HG02970 (cell line): ENCODE measurements around the gene INO80C.
"Not testable (repeated sequence)": the region's sequence is repeated elsewhere in the genome, so short reads cannot be mapped to it uniquely, and the experiment has no call there.

Experiments used
- ATAC-seq: cut with Tn5 transposase; IDR thresholded peaks from one replicate; pipeline ENCODE4 v1.9.1; 2021; ENCODE audit warnings: mild to moderate bottlenecking, moderate library complexity, moderate number of reproducible peaks; ENCODE audit not compliant: unreplicated experiment, low FRiP score

Gene INO80C

DNA sequence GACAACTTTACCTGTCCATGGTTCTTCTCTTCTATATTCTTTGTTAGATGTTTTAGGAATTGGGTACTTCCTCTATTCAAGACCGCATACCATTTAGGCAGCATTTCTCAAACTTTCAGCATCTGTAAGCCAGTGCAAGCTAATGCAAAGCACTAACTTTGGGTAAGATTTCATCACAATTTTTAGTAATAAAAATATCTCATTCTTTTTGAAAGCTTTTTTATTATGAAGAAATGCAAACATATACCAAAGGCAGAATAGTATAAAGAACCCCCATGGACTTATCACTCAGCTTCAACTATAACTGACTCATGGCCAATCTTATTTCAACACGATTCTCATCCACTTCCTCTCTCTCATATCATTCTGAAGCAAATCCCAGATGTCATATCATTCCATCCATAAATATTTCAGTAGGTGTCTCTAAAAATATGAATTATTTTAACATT, 32.9 kb downstream of the INO80C start:
- no peak for ATAC-seq

DNA sequence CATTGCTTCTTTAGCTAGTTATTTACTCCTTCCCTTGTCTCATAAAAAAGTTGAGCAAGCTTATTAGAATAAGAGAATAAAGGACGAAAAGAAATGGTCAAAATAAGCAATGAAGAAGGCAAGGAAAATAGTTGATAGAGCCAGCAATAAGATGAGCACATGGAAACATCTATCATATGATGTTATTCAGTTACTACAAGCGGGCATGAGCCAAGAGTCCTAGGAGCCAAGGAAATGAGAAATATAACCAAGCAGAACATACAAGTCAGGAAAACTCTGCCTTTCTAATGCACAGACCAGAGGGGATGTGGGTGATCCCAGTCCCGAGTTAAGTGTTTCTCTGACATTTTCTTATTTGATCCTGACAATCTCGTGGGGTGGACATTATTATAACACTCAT, 33.9 kb downstream of the INO80C start:
- ATAC-seq, result no peak

DNA sequence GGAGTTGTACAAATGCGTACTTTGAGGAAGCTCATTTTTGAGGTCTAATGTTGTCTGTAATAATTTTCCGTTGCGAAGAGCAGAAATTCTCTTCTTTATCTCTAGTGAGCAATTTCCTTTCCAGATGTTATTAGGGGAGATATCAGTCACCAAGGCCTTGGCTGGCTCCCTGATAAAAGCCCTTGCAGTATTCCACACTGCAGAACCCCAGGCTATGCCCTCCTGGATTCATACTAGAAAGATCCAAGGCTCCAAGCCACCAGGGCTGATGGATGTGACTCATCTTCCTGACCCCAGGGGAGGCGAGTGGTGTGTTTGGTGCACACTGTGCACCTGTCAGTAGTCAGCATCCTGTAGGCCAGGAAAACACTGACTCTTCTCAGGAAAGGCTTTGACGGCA, 34.7 kb downstream of the INO80C start:
- ATAC-seq, result no peak

DNA sequence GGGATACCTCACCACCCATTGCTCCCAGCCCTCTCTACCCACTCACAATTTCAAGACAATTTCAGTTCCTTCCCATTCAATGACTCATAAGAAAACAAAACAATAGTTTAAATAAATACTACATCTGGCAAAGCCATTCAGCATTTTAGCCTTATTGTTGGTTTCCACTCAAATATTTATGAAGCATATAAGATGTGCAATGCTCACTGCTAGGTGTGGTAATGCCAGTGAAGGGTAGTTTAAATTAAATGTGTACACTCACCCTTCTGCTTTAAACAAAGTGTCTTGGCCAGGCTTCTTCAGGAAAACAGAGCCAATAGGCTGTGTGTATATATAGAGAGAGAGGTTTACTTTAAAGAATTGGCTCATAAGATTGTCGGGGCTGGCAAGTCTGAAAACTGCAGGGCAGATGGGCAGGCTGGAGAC, 37.0 kb downstream of the INO80C start:
- no peak for ATAC-seq

DNA sequence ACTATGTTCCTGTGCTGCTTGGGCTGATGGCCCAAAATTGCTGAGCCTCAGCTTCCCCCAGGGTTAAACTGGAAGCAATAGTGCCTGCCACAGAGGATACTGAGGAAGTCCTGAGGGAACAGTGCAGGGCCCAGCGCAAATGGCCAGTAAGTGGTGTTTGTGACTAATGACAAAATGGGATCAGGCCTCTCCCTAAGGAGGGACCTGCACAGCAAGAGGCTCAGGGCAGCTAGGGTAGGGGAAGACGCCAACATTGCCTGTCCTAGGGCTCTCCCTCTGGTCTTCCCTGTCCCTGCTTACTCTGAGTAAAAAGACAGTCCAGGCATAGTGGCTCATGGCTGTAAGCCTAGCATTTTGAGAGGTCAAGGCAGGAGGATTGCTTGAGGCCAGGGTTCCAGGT, 37.8 kb downstream of the INO80C start:
- ATAC-seq, result no peak

DNA sequence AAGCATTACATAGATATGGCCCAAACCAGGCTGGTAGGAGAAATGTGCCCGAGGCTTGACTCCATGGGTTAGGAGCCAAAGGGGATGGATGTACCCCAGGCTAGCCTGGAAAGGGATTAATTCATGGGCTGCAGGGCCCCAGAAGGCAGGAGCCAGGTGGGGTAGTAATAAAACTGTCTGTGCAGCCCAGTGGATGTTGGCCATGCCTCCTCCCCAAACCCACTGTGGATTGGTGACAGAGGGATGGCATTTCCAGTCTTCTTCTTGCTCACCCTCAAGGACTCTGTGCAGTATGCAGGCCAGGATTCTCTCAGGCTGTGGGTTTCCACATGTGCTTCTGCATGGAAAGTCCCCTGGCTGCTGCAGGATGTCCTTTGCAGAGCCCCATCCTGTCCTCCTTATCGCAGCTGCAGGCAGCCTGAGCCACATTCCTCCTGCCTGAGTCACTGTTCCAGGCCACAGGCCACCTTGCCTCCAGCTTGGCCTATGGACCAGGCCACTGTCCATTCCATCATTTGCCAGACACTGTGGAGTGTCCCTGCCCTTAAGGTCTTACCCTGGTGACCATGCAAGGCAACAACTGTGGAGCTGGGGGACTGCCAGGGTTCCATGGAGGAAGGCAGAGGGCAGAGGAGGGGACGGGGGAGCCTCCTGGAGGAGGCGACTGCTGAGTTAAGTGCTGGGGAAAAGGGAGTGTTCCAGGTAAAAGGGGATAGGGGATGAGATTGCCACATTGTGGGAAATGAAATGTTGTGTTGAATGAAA, 38.9 kb downstream of the INO80C start:
- no peak for ATAC-seq

DNA sequence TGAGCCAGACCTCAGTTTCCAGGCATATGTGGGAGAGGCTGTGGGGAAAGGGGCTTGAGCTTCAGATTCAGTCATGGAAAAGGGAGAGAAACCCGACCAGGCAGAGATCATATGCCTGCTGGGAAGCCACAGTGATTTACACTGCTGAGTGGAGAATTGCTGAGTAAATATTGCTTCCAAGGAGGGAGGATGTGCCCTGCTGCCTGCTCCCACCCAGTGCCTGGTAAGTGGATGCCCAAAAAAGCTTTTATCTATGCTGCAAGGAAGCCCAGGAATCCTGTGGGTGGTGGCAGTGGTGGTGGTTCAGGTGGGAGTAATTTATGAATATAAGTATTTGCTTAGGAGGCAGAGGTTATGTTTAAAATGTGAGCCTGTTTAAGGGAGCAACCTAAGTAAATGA, 39.5 kb downstream of the INO80C start:
- ATAC-seq, result no peak

DNA sequence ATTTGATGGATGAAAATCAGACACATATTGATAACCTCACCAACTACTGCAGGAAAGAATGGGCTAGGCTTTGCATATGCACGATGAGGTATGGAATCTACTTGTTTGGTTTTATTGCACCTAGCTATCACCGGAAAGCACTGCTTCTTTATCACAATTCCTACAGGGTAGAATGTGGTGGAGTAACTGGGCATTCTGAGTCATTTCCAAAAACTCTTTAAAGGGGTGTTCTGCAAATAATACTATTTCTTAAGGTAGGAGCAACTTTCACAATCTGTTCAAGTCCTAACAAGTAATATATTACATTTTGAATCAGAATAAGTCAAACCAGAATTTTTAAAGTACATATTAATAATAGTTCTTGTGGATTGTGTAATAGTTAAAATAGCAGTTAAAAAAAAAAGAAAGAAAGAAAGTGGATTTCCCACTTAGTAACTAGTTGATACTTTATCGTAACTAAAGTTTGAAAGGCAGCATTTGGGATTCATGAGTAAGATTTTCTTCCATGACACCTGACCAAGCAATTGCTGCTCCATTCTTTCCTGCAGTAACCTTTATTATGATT, 40.5 kb downstream of the INO80C start:
- ATAC-seq, result no peak

DNA sequence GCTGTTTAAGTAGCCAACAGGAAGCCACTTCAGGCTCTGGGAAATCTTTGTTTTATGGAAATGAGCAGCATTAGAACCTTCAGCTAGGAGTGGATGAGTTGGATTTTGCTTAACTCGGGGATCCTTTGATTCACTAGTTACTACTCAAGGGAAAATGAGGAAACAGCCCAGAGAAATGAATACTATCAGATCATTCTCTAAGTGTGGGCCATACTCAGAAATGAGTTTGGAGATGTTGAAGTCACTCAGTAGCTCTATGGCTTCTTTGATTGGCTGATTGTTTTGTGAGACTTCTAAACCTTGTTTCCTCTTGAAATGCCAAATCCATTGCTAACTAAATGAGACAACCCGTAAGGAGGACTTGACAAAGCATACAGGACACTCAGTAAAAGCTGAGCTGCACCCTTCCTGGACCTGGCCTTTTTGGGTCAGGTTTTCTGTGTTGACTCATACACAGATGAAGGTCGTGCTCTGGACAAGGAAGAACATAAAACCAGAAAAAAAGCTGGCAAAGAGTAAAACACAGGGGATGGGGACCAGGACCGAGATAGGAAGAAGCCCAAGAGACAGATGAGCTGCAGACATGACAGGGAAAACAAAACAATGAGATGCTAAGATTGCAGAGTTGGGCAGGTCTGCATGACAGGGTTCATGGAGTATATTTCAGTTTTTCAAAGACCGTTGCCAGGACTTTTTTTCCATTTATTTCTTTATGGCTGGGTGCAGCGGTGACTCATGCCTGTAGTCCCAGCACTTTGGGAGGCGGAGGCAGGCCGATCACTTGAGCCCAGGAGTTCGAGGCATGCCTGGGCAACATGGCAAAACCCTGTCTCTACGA, 41.6 kb downstream of the INO80C start:
- ATAC-seq, result no peak

DNA sequence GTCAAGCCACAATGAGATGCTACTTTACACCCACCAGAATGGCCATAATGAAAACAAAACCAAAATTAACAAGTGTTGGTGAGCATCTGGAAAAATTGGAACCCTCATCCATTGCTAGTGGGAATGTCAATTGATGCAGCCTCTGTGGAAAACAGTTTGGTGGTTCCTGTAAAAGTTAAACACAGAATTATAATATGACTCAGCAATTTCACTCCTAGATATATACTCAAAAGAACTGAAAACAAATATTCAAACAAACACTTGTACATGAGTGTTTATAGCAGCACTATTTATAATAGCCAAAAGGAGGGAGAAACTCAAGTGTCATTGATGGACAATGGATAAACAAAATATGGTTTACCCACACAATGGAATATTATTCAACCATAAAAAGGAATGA, 43.0 kb downstream of the INO80C start:
- ATAC-seq, result no peak

DNA sequence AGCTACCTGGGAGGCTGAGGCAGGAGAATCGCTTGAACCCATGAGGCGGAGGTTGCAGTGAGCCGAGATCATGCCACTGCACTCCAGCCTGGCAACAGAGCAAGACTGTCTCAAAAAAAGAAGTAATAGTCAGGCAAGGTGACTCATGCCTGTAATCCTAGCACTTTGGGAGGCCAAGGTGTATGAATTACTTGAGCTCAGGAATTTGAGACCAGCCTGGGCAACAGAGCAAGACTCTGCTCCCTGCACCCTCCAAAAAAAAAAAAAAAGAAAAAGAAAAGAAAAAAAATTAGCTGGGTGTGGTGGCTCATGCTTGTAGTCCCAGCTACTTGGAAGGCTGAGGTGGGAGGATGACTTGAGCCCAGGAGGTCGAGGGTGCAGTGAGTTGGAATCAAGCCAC, 44.7 kb downstream of the INO80C start:
- not testable (repeated sequence) for ATAC-seq

DNA sequence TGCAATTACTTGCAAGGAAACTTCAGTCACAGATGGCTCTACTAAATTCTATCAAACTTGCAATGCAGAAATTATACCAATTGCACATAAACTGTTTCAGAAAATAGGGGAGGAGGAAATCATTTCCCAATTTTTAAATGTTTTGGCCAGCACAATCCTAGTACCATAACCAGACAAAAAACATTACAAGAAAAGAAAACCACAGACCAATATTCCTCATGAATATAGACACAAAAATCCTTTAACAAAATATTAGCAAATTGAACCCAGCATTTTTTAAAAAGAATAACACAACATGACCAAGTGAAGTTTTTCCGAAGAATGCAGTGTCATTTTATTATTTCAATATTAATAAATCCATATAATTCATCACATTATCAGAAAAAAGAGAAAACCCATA, 45.8 kb downstream of the INO80C start:
- ATAC-seq, result no peak

DNA sequence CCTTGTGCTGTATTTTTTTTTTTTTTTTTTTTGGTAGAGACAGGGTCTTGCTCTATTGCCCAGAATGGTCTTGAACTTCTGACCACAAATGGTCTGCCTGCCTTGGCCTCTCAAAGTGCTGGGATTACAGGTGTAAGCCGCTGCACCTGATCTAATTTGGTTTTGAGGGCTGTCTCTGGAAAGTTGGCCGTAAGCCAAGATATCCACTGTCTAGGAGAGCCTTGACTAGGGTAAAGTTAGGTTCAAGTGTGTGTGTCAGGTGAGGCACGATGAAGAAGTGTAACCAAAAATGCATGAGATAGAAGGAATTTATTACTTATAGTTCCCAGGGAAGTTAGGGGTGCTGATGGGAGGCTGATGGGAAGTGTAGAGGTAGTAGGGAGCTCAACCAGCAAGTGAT, 46.7 kb downstream of the INO80C start:
- ATAC-seq, result no peak

DNA sequence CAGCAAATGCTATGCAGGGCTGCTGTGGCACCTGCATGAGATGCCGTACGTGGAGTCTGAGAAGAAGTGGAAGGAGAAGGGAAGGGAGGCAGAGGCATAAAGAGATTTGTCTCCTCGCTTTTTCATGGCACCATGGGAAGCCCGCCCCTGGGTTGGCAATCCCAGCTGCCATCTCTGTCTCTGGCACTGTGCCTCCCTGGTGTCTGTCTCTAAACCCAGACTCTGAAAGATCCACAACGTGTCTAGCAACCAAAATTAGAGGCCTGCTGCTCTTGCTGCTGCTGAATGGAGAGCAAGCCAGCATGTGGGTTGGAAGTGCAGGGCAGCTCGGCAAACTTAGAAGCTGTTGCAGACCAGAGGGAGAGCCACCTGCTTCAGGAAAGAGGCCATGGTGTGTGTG, 53.1 kb downstream of the INO80C start:
- ATAC-seq, result no peak

DNA sequence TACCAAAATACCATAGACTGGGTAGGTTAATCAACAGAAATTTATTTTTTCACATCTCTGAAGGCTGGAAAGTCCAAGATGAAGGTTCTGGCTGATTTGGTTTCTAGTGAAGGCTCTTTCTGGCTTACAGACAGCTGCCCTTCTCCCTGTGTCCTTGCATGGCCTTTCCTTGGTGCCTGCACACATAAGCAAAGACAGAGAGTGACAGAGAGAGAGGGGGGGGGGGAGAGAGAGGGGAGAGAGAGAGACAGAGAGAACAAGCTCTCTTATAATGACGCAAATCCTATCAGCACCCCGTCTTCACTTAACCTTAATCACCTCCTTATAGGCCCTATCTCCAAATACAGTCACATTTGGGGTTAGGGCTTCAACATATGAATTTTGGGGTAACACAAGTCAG, 53.9 kb downstream of the INO80C start:
- ATAC-seq, result no peak

DNA sequence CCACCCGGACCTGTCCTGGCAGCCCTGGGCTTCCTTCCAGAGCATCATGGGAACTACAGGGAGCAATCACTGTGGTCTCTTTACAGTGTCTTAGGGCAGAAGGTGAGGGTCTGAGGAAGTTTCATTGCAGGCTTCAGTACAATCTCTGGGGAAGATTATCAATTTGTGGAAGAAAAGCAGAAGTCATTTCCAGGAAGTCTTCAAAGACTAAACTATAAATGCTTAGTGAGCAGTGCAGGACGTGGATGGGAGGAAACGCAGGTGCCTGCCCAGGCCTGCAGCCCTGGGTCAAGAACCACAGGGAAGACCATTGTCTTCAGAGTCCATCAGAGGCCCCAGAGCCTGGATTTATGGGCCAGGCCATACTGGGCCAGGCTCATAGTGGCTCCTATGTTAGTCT, 54.3 kb downstream of the INO80C start:
- ATAC-seq, result no peak

DNA sequence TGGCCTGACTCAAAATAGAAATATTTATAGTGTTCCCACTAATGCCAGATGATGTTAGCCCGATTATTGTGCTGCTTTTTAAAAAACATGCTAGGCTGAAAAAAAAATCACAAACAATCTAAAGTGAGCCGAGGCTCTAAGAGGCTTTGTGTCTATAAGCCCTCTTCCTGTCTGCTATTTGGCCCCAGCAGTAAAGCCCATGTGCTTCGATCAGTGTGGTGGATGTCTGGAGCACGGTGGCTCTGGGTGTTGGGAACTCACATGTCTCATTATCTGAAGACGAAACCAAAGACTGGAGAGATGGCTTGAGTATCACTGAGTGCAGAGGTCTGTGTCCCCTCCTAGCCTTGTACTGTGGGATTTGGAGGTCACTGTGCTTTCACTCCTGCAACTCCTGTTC, 55.1 kb downstream of the INO80C start:
- no peak for ATAC-seq

DNA sequence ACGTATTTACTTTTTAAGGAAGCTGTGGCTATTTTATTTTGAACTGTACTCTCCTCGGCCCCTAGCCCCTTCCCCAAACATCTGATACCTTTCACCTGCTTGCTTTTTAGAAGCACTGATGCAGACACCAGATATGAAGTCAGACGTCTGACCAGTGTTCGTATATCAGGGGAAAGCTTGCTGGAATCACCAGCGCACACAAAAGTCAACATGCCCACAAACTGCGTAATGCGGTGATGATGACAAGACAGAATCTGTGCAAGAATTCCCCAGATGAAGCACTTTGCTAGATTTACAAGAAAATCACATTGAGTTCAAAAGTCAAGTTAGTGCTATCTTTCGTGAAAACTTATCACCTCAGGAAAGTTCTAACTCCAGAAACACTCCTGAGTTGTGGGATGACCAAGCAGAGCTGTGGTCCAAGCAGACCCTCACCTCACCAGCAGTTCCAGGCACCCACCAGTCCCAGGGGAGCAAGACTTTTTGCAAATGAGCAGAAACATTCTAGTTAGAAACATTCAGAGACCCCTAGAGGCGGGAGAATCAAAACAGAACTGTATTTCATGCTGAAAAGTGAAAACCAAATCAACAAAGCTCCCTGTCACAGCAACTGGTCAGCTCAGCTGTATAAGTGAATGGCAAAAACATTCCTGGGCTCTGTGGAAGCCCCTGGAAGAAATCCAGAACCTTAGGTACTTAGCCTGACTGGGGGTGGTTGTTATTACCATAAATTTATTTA, 55.7 kb downstream of the INO80C start:
- ATAC-seq, result no peak

DNA sequence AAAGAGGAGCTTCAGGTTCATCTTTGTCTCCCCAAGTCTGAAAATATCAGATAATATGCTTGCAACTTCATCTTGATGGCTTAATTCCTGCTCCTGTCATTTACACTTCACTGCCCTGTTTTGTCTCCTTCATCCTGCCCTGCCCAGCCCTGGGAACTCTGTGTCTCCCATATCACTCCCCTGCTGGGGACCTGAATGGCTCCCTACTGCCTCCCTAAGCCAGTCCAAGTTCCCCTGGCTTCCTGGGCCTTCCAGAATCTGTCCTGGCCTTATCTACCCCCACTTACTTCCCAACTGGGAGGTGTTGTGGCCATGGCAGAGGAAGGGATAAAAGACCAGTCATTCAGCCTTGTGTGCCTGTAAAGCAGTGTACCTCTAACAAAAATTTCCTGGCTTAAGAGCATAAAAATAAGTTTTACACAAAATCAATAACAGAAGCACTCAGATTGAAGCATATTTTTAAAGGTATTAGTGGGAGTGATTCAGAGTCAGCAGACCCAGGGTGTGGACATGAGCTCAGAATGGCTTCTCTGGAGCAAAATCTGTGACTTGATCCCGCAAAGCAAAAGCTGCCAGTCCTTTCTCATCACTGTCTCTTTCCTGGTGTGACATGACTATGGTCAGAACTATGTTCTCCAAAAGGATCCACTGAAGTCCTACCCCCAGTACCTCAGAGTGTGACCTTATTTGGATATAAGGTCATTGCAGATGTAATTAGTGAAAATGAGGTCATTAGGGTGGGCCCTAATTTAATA, 59.1 kb downstream of the INO80C start:
- ATAC-seq, result no peak

DNA sequence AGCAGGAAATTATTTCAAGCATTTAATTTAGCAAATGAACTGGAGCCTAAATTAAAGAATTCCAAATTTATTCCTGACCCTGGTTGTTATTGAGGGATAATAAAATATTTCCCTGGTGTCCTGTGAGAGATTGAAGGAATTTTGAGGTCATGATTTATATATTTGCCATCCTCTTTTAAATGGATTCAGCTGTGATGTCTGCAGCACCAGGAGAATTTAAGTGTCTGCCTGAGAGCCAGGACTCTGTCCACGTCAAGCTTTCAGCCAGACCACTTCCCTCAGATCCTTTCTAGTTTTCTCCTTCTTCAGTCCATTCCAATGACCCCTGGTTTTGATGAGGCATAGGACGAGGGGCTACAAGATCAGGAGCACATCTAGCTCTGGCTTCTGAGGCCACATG, 59.9 kb downstream of the INO80C start:
- no peak for ATAC-seq
